Panc1 (cell line): ENCODE data around the gene ZNF714. TPM values are rescaled to one million over a fixed set of nuclear protein-coding genes. Genes with fewer than 3 reads are reported as not detected.

Experiments
- total RNA-seq: library from RNA; stranded (reverse); gene quantifications from one replicate; pipeline ENCODE4 v1.2.1, GENCODE V29; 2021; ENCODE audit not compliant: unreplicated experiment

The ZNF714 gene
- total RNA-seq, 1 experiment from 2014 or later, result 0.67 TPM

Other genes with a start within 250 kb of the ZNF714 start
- gene ZNF85, start 159.0 kb upstream of the ZNF714 start, total RNA-seq, result 7.4 TPM
- gene ZNF430, start 61.5 kb upstream of the ZNF714 start, total RNA-seq, result 6.4 TPM
- 10.8 TPM for gene ZNF431, start 59.8 kb downstream of the ZNF714 start, total RNA-seq
- gene ZNF708, start 247.2 kb downstream of the ZNF714 start, total RNA-seq, result 8.3 TPM